Kidney (tissue), 14 donors: Measurements from ENCODE around the gene MRPS9. TPM values are rescaled to one million over a fixed set of nuclear protein-coding genes. Genes with fewer than 3 reads are reported as not detected.

Experiments
- DNase-seq, 5 donors: peaks; one replicate each; pipeline ENCODE4 v3.0.0-alpha.2; 2013 to 2020
- FAIRE-seq: peaks from 2 replicates; lab custom pipeline; 2012; peaks lifted over from hg19 to GRCh38; lab: Jason Lieb, UNC
- H3K27ac ChIP-seq, 2 donors: one replicate each; pipeline ENCODE4 v1.7.0; 2013; ENCODE audit warnings: low read depth in 2 of 2, low read length in 2 of 2, inconsistent platforms in 1 of 2
- H3K27me3 ChIP-seq: one replicate; pipeline ENCODE4 v1.7.1; 2013; ENCODE audit warnings: low read length, inconsistent platforms; ENCODE audit not compliant: control insufficient read depth, insufficient read depth
- H3K36me3 ChIP-seq, 3 donors: one replicate each; pipeline versions ENCODE4 v1.7.0 to v1.7.1; 2013; ENCODE audit warnings: low read length in 3 of 3, control low read depth in 1 of 3, inconsistent platforms in 1 of 3; ENCODE audit not compliant: insufficient read depth in 3 of 3, control insufficient read depth in 2 of 3
- H3K4me1 ChIP-seq, 3 donors: one replicate each; pipeline versions ENCODE4 v1.7.0 to v1.7.1; 2013; ENCODE audit warnings: low read length in 3 of 3, inconsistent platforms in 1 of 3, low read depth in 1 of 3; ENCODE audit not compliant: control insufficient read depth in 2 of 3, insufficient read depth in 2 of 3
- H3K4me3 ChIP-seq, 3 donors: one replicate each; pipeline versions ENCODE4 v1.7.0 to v1.8.1; 2013; ENCODE audit warnings: low read length in 3 of 3, control low read depth in 1 of 3, inconsistent platforms in 1 of 3
- H3K9ac ChIP-seq, 3 donors: one replicate each; pipeline versions ENCODE4 v1.7.0 to v1.7.1; 2013; ENCODE audit warnings: low read length in 3 of 3, control low read depth in 1 of 3, inconsistent platforms in 1 of 3
- H3K9me3 ChIP-seq, 3 donors: one replicate each; pipeline versions ENCODE4 v1.7.0 to v1.7.1; 2013; ENCODE audit warnings: low read length in 3 of 3, control low read depth in 1 of 3, inconsistent platforms in 1 of 3; ENCODE audit not compliant: control insufficient read depth in 2 of 3, insufficient read depth in 1 of 3
- intact Hi-C: fragments of 100-400 bp; cut with DNase I; formaldehyde crosslinking; loops from one replicate; pipeline ENCODE4 v1.11.1; 2022
- polyA plus RNA-seq: library from polyadenylated mRNA; stranded (reverse); fragments of 350-450 nt; fragmentation: Illumina TruSeq; extraction: RNeasy Lipid Tissue Mini Kit (QIAGEN cat#74804); gene quantifications from one replicate; pipeline ENCODE4 v1.2.3, GENCODE V29; 2014; ENCODE audit warnings: low read depth, low replicate concordance; ENCODE audit not compliant: insufficient read depth
- total RNA-seq: library from RNA; stranded (reverse); fragmentation: NEBNext Ultra II Directional; extraction: Animal tissue kit (Norgen Biotek cat#: 25700); gene quantifications from one replicate; pipeline ENCODE4 v1.2.1, GENCODE V29; 2021
- TF ChIP-seq, protein P1 (sequence below): IDR thresholded peaks from 3 replicates; pipeline ENCODE4 v1.5.1; 2012; ENCODE audit warnings: mild to moderate bottlenecking, moderate library complexity, borderline replicate concordance; ENCODE audit not compliant: insufficient read depth; ENCODE audit errors: extremely low read depth
- donor health status: control.
- donor health status: control.
- donor health status: control.
- donor health status: control.
- donor health status: control.
- donor health status: DM: yes; HTN: yes; CAD: no.
- donor health status: Normal renal cell carcinoma (clear cell type).

Gene MRPS9
- total and polyA plus RNA-seq, 2 donors from 2014 or later = 23.3 to 60.9 TPM

DNA sequence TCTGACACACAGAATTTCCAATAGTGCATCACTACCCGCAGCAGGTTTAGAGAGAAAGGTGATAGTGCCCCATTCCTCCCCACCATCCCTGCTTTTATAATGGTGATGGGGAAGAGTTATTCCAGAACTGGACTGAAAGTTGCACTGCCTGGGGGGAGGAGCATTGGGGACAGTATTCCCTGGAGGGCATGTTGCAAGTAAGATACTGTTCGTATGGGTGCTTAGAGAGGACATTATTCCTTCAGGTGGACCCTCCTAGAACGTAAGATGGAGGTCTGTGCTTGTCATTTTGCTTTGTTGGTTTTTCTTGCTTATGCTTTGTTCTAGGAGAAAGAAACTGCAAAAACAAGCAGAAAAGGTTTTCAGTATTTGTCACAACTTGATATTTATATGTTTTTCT is 23.7 kb downstream of the MRPS9 start:
- intact Hi-C loops = no loop called here
- H3K9me3 ChIP-seq = no peaks in the 10 kb centered on the region
- FAIRE-seq = no peak
- no peak overlapping the region for H3K4me3 ChIP-seq
- no peak for DNase-seq
- H3K4me1 ChIP-seq = no peaks in the 10 kb centered on the region
- no peak overlapping the region for H3K9ac ChIP-seq
- H3K36me3 ChIP-seq = peaks cover 0 to 2% (median 0%) of the 10 kb centered on the region in 3 donors
- TF ChIP-seq, protein P1, sequence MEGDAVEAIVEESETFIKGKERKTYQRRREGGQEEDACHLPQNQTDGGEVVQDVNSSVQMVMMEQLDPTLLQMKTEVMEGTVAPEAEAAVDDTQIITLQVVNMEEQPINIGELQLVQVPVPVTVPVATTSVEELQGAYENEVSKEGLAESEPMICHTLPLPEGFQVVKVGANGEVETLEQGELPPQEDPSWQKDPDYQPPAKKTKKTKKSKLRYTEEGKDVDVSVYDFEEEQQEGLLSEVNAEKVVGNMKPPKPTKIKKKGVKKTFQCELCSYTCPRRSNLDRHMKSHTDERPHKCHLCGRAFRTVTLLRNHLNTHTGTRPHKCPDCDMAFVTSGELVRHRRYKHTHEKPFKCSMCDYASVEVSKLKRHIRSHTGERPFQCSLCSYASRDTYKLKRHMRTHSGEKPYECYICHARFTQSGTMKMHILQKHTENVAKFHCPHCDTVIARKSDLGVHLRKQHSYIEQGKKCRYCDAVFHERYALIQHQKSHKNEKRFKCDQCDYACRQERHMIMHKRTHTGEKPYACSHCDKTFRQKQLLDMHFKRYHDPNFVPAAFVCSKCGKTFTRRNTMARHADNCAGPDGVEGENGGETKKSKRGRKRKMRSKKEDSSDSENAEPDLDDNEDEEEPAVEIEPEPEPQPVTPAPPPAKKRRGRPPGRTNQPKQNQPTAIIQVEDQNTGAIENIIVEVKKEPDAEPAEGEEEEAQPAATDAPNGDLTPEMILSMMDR = no peak
- no peaks in the 10 kb centered on the region for H3K27me3 ChIP-seq
- H3K27ac ChIP-seq = no peak overlapping the region

DNA sequence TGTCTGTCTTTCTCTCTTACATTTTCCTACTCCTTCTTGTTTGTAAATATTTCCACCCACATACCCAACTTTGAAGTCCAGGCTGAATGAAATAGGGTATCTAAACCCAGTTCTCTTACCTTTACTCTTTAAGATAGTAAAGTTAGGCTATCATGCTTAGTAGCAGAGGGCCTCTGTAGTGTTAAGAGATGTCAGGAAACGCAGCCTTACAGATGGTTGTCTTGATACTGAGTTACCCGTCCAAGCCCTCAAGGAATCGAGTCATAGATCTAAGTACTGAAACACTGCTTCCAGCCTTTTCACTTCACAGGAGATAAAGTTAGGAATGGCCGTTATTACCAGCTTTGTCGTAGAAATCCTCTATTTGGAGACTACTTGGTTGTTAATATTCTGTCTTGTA is 24.3 kb downstream of the MRPS9 start:
- TF ChIP-seq, protein P1 = no peak
- DNase-seq (no peak), FAIRE-seq (no peak)
- Histone ChIP-seq H3K4me1 (no peaks in the 10 kb centered on the region), H3K9me3 (no peaks in the 10 kb centered on the region), H3K4me3 (no peak overlapping the region), H3K36me3 (peaks cover 0 to 2% (median 0%) of the 10 kb centered on the region in 3 donors), H3K27ac (no peak overlapping the region), H3K9ac (no peak overlapping the region), H3K27me3 (no peaks in the 10 kb centered on the region)
- intact Hi-C loops = no loop called here

DNA sequence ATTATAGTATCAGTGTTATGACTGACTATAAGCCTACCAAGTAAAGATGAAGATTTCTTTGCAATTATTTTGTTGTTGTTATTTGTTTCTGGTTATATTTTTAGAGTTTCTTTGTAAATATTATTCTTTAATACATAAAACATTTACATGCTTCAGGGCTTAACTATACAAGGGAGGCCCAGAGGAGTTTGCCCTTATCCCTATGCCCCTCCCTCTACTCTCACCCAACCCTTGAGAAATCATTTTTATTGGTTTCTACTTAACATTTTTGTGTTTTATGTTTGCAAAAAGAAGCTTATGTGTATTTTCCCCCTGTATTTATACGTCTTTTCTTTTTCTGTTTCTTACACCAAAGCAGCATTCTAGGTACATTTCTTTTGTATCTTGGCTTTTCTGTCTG is 30.5 kb downstream of the MRPS9 start:
- Histone ChIP-seq H3K4me1 (no peaks in the 10 kb centered on the region), H3K4me3 (no peak overlapping the region), H3K27ac (no peak overlapping the region), H3K36me3 (no peaks in the 10 kb centered on the region), H3K9ac (no peak overlapping the region), H3K9me3 (no peaks in the 10 kb centered on the region), H3K27me3 (no peaks in the 10 kb centered on the region)
- DNase-seq (no peak), FAIRE-seq (no peak)
- intact Hi-C loops = no loop called here
- TF ChIP-seq, protein P1 = no peak

DNA sequence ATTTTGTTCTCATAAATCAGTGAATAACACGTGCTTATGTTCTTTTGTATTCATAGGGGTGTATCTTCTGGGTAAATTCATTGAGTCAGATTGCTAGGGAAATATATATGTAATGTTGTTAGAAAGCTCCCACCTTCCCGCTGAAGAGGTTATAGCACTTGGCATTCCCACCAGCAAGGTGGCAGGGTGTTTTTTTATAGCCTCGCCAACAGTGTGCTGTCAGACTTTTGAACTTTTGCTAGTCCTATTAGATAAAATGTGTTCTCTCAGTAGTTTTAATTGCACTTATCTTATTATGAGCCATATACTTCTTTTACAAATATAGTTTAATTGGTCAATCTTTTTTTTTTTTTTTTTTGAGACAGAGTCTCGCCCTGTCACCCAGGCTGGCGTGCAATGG is 31.0 kb downstream of the MRPS9 start:
- Histone ChIP-seq H3K9ac (no peak overlapping the region), H3K4me3 (no peak overlapping the region), H3K27ac (no peak overlapping the region), H3K36me3 (no peaks in the 10 kb centered on the region), H3K9me3 (no peaks in the 10 kb centered on the region), H3K4me1 (no peaks in the 10 kb centered on the region), H3K27me3 (no peaks in the 10 kb centered on the region)
- TF ChIP-seq, protein P1 = no peak
- intact Hi-C loops = no loop called here
- no peak for FAIRE-seq
- no peak for DNase-seq
